DND-41 (cell line): ENCODE measurements around the gene OTC.

Experiments
- ATAC-seq: fragments of 200-7000 bp; cut with Tn5 transposase; 3 replicates; pipeline ENCODE4 v1.9.1; 2021; ENCODE audit warnings: low read depth; ENCODE audit not compliant: insufficient read depth
- DNase-seq: peaks from one replicate; pipeline ENCODE4 v3.0.0-alpha.2; 2020
- H2AFZ ChIP-seq: 2 replicates; pipeline ENCODE4 v1.6.0; 2012; ENCODE audit warnings: low read depth, low read length
- H3K27ac ChIP-seq: 2 replicates; pipeline ENCODE4 v1.5.1; 2012; ENCODE audit warnings: low read length, inconsistent platforms
- H3K27me3 ChIP-seq: fragments of 200-600 bp; sonication (generic); 2 replicates; pipeline ENCODE4 v1.6.0; 2012; ENCODE audit warnings: low read length, mild to moderate bottlenecking, inconsistent platforms; ENCODE audit not compliant: insufficient read depth, poor library complexity
- H3K36me3 ChIP-seq: 2 replicates; pipeline ENCODE4 v1.5.1; 2012; ENCODE audit warnings: low read length, inconsistent platforms; ENCODE audit not compliant: insufficient read depth
- H3K4me1 ChIP-seq: 2 replicates; pipeline ENCODE4 v1.5.1; 2012; ENCODE audit warnings: mild to moderate bottlenecking, low read length; ENCODE audit not compliant: insufficient read depth
- H3K4me2 ChIP-seq: 2 replicates; pipeline ENCODE4 v1.6.0; 2012; ENCODE audit warnings: mild to moderate bottlenecking, moderate library complexity, low read length, inconsistent platforms; ENCODE audit not compliant: insufficient read depth
- H3K4me3 ChIP-seq, 2 experiments: fragments of 200-600 bp in 1 of 2; shearing (Covaris generic) in 1 of 2; 2 replicates each; pipeline ENCODE4 v1.5.1; 2012 to 2016; ENCODE audit warnings: inconsistent platforms in 2 of 2, low read length in 2 of 2, mild to moderate bottlenecking in 2 of 2, low read depth in 1 of 2, moderate library complexity in 1 of 2
- H3K79me2 ChIP-seq: 2 replicates; pipeline ENCODE4 v1.6.0; 2012; ENCODE audit warnings: low read length, inconsistent platforms; ENCODE audit not compliant: insufficient read depth
- H3K9ac ChIP-seq: 2 replicates; pipeline ENCODE4 v1.6.0; 2012; ENCODE audit warnings: low read depth, mild to moderate bottlenecking, inconsistent platforms, low read length, moderate library complexity
- H3K9me3 ChIP-seq: 2 replicates; pipeline ENCODE4 v1.5.1; 2012; ENCODE audit warnings: low read length, moderate library complexity, mild to moderate bottlenecking, inconsistent platforms; ENCODE audit not compliant: insufficient read depth, severe bottlenecking
- H4K20me1 ChIP-seq: 2 replicates; pipeline ENCODE4 v1.6.0; 2012; ENCODE audit warnings: low read length; ENCODE audit not compliant: insufficient read depth
- CTCF ChIP-seq: IDR thresholded peaks from 2 replicates; pipeline ENCODE4 v1.5.1; 2012; ENCODE audit warnings: borderline replicate concordance, low read length, moderate library complexity, mild to moderate bottlenecking; ENCODE audit not compliant: poor library complexity, severe bottlenecking; ENCODE audit errors: extremely low read depth
- EZH2 ChIP-seq: IDR thresholded peaks from 3 replicates; pipeline ENCODE4 v1.6.1; 2012; ENCODE audit warnings: borderline replicate concordance, low read depth, mild to moderate bottlenecking, moderate library complexity, low read length, inconsistent platforms; ENCODE audit not compliant: severe bottlenecking

Gene OTC

DNA sequence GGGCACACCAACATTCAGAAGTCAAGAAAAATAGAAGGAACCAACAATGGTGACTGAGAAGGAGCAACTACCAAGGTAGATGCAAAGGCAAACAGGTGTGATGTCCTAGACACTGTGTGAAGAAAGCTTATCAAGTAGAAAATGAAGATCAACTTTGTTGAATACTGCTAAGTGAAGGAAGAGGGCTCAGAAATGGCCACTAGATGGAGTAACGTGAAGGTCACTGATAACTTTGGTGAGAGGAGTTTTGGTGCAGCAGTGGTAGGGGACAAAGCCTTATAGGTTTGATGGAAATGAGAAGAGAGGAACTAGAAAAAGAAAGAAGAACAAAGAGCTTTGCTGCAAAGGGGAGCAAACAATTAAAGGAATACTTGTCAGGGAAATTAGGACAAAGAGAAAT lies 23.5 kb downstream of the OTC start:
- no peaks in the 10 kb centered on the region for H3K4me1 ChIP-seq
- H3K4me3 ChIP-seq: no peak overlapping the region
- H3K9me3 ChIP-seq: no peaks in the 10 kb centered on the region
- DNase-seq (peak; percentile 6), ATAC-seq (no peak)
- TF ChIP-seq EZH2 (no peak), CTCF (peak; percentile 54)
- no peak overlapping the region for H3K9ac ChIP-seq
- no peaks in the 10 kb centered on the region for H3K27me3 ChIP-seq
- no peak overlapping the region for H3K27ac ChIP-seq
- H3K36me3 ChIP-seq: no peaks in the 10 kb centered on the region
- no peaks in the 10 kb centered on the region for H3K79me2 ChIP-seq
- no peak overlapping the region for H2AFZ ChIP-seq
- no peaks in the 10 kb centered on the region for H4K20me1 ChIP-seq
- H3K4me2 ChIP-seq: no peak overlapping the region

GRCh38 chrX:38376747-38377146 lies 24.3 kb downstream of the OTC start:
- Histone ChIP-seq H3K4me3 (no peak overlapping the region), H4K20me1 (no peaks in the 10 kb centered on the region), H3K4me2 (no peak overlapping the region), H2AFZ (no peak overlapping the region), H3K79me2 (no peaks in the 10 kb centered on the region), H3K27me3 (no peaks in the 10 kb centered on the region), H3K27ac (no peak overlapping the region), H3K4me1 (no peaks in the 10 kb centered on the region), H3K9ac (no peak overlapping the region), H3K36me3 (no peaks in the 10 kb centered on the region), H3K9me3 (no peaks in the 10 kb centered on the region)
- TF ChIP-seq EZH2: no peak
- TF ChIP-seq CTCF: no peak
- DNase-seq (no peak), ATAC-seq (no peak)

DNA sequence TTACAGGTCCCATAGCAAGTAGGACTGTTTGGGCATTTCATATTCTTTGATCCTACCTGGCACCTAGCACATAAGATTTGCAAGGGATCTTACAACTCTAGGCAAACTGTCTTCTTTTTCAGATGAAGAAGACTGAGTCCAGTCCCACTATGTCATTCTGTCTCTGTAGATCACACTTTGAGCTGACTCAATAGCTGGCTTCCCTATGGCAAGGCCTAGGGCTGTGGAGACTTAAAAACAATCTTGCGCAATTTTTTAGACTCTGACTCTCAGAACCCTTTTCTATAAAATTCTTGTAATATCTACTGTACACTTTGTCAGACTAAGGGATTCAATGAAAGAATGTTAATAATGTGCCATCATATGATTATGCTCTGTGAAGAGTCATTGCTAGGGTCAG lies 26.7 kb downstream of the OTC start:
- Histone ChIP-seq H2AFZ (no peak overlapping the region), H3K27me3 (no peaks in the 10 kb centered on the region), H3K79me2 (no peaks in the 10 kb centered on the region), H3K4me3 (no peak overlapping the region), H3K4me2 (no peak overlapping the region), H3K36me3 (no peaks in the 10 kb centered on the region), H3K9ac (no peak overlapping the region), H3K9me3 (no peaks in the 10 kb centered on the region), H3K4me1 (no peaks in the 10 kb centered on the region), H4K20me1 (no peaks in the 10 kb centered on the region), H3K27ac (no peak overlapping the region)
- no peak for TF ChIP-seq CTCF
- no peak for TF ChIP-seq EZH2
- DNase-seq: no peak
- no peak for ATAC-seq

GRCh38 chrX:38382663-38383062 lies 30.3 kb downstream of the OTC start:
- ATAC-seq: no peak
- Histone ChIP-seq H3K36me3 (no peaks in the 10 kb centered on the region), H3K79me2 (no peaks in the 10 kb centered on the region), H4K20me1 (no peaks in the 10 kb centered on the region), H3K27me3 (no peaks in the 10 kb centered on the region), H3K9ac (no peak overlapping the region), H3K9me3 (no peaks in the 10 kb centered on the region), H3K4me1 (no peaks in the 10 kb centered on the region), H2AFZ (no peak overlapping the region), H3K4me3 (no peak overlapping the region), H3K4me2 (no peak overlapping the region), H3K27ac (no peak overlapping the region)
- DNase-seq: no peak
- TF ChIP-seq CTCF (no peak), EZH2 (no peak)
